Islet of Langerhans (tissue), 1 donor: Measurements from ENCODE around the gene ADAMTS17.

Experiments
- FAIRE-seq: peaks from one replicate; lab custom pipeline; 2011; peaks lifted over from hg19 to GRCh38; lab: Jason Lieb, UNC

The ADAMTS17 gene

GRCh38 chr15:100198442-100198841 lies 143.3 kb downstream of the ADAMTS17 start:
- no peak for FAIRE-seq

GRCh38 chr15:100196326-100197058 lies 145.3 kb downstream of the ADAMTS17 start:
- FAIRE-seq = no peak

GRCh38 chr15:100194996-100195395 lies 146.8 kb downstream of the ADAMTS17 start:
- no peak for FAIRE-seq

GRCh38 chr15:100193277-100193860 lies 148.4 kb downstream of the ADAMTS17 start:
- FAIRE-seq = no peak

- no peak for FAIRE-seq
These were observed 149.4 kb downstream of the ADAMTS17 start for GRCh38 chr15:100192097-100193080.

- FAIRE-seq = no peak
These were observed 150.6 kb downstream of the ADAMTS17 start for GRCh38 chr15:100191161-100191560.

GRCh38 chr15:100190675-100191074 lies 151.1 kb downstream of the ADAMTS17 start:
- no peak for FAIRE-seq

GRCh38 chr15:100189849-100190248 lies 151.9 kb downstream of the ADAMTS17 start:
- no peak for FAIRE-seq

- no peak for FAIRE-seq
These were observed 152.5 kb downstream of the ADAMTS17 start for GRCh38 chr15:100189319-100189718.

GRCh38 chr15:100187677-100188076 lies 154.1 kb downstream of the ADAMTS17 start:
- no peak for FAIRE-seq

- FAIRE-seq = no peak
These were observed 154.8 kb downstream of the ADAMTS17 start for GRCh38 chr15:100186960-100187359.

GRCh38 chr15:100186366-100186765 lies 155.4 kb downstream of the ADAMTS17 start:
- no peak for FAIRE-seq

- FAIRE-seq = no peak
These were observed 157.8 kb downstream of the ADAMTS17 start for GRCh38 chr15:100183921-100184495.

GRCh38 chr15:100180921-100181320 lies 160.9 kb downstream of the ADAMTS17 start:
- FAIRE-seq = no peak

GRCh38 chr15:100175406-100176114 lies 166.2 kb downstream of the ADAMTS17 start:
- no peak for FAIRE-seq

- FAIRE-seq = no peak
These were observed 166.9 kb downstream of the ADAMTS17 start for GRCh38 chr15:100174904-100175275.

GRCh38 chr15:100174159-100174903 lies 167.4 kb downstream of the ADAMTS17 start:
- no peak for FAIRE-seq

- FAIRE-seq = no peak
These were observed 169.3 kb downstream of the ADAMTS17 start for GRCh38 chr15:100172356-100173024.

- no peak for FAIRE-seq
These were observed 170.4 kb downstream of the ADAMTS17 start for GRCh38 chr15:100171411-100171810.
